Lung (tissue), 12 donors: ENCODE measurements around the gene SHISAL2A. TPM values are rescaled to one million over a fixed set of nuclear protein-coding genes. Genes with fewer than 3 reads are reported as not detected.
"Not testable (repeated sequence)": the region's sequence is repeated elsewhere in the genome, so short reads cannot be mapped to it uniquely, and the experiment has no call there.

Experiments used
- ATAC-seq: fragments of 200-7000 bp; cut with Tn5 transposase; one replicate; pipeline ENCODE4 v1.9.1; 2020; ENCODE audit warnings: moderate number of reproducible peaks; ENCODE audit not compliant: insufficient read depth, low FRiP score
- DNase-seq, 3 donors: peaks; one replicate each; pipeline ENCODE4 v3.0.0-alpha.2; 2013 to 2017
- H3K27ac ChIP-seq, 2 donors: one replicate each; pipeline ENCODE4 v1.5.1; 2013; ENCODE audit warnings: mild to moderate bottlenecking in 2 of 2, moderate library complexity in 2 of 2, control low read depth in 1 of 2, inconsistent platforms in 1 of 2, low read depth in 1 of 2, low read length in 1 of 2
- H3K27me3 ChIP-seq, 3 donors: one replicate each; pipeline ENCODE4 v1.5.1; 2013; ENCODE audit warnings: low read length in 2 of 3; ENCODE audit not compliant: control insufficient read depth in 3 of 3, insufficient read depth in 3 of 3
- H3K36me3 ChIP-seq, 4 donors: one replicate each; pipeline ENCODE4 v1.5.1; 2013; ENCODE audit warnings: low read length in 4 of 4, mild to moderate bottlenecking in 1 of 4, moderate library complexity in 1 of 4; ENCODE audit not compliant: control insufficient read depth in 4 of 4, insufficient read depth in 4 of 4
- H3K4me1 ChIP-seq, 5 donors: one replicate each; pipeline ENCODE4 v1.5.1; 2013; ENCODE audit warnings: low read length in 5 of 5, mild to moderate bottlenecking in 2 of 5, moderate library complexity in 1 of 5; ENCODE audit not compliant: control insufficient read depth in 5 of 5, insufficient read depth in 5 of 5
- H3K4me3 ChIP-seq: one replicate; pipeline ENCODE4 v1.5.1; 2013; ENCODE audit warnings: mild to moderate bottlenecking, control low read depth, moderate library complexity
- H3K9ac ChIP-seq, 2 donors: one replicate each; pipeline ENCODE4 v1.5.1; 2013; ENCODE audit warnings: low read length in 2 of 2, control low read depth in 1 of 2; ENCODE audit not compliant: insufficient read depth in 1 of 2
- H3K9me3 ChIP-seq, 4 donors: one replicate each; pipeline ENCODE4 v1.5.1; 2013; ENCODE audit warnings: low read length in 3 of 4, mild to moderate bottlenecking in 1 of 4, moderate library complexity in 1 of 4; ENCODE audit not compliant: control insufficient read depth in 4 of 4, insufficient read depth in 3 of 4
- CTCF ChIP-seq: IDR thresholded peaks from 2 replicates; pipeline ENCODE4 v1.5.1; 2012; ENCODE audit warnings: mild to moderate bottlenecking; ENCODE audit errors: control extremely low read depth, extremely low read depth
- WGBS, 2 donors: extraction: QIAGEN DNeasy Blood & Tissue Kit; methylation state at CpG; one replicate each; pipeline ENCODE4 v1.1.7; 2013; 5-methylcytosine and 5-hydroxymethylcytosine counted together
- polyA plus RNA-seq, 2 donors: library from polyadenylated mRNA; stranded (reverse); fragments of 200-250 nt; gene quantifications; one replicate each; pipeline ENCODE4 v1.2.1, GENCODE V29; 2013
- total RNA-seq, 2 donors: library from RNA; depleted of rRNA in 1 of 2; stranded (reverse); fragments of >200 nt in 1 of 2; gene quantifications; one replicate each; pipeline ENCODE4 v1.2.1, GENCODE V29; 2014 to 2021
- donor health status: control.
- donor health status: control.
- donor health status: Bipolar disorder and iron deficiency.
- donor health status: healthy.
- donor health status: DM: yes; HTN: yes; CAD: no.

Gene SHISAL2A
- total and polyA plus RNA-seq, 4 donors: 0.79 to 2.6 (median 2.0) TPM

GRCh38 chr1:52683367-52683940, 50.5 kb downstream of the SHISAL2A start:
- H3K36me3 ChIP-seq: peaks cover 5 to 23% (median 9%) of the 10 kb centered on the region in 4 donors
- no peak for ATAC-seq
- no peak for TF ChIP-seq CTCF
- H3K9me3 ChIP-seq: no peaks in the 10 kb centered on the region
- H3K4me3 ChIP-seq: no peak overlapping the region
- no peaks in the 10 kb centered on the region for H3K27me3 ChIP-seq
- no peak for DNase-seq
- no peak overlapping the region for H3K9ac ChIP-seq
- 92 to 93% methylated on average over 4 of the region's 4 CpGs for WGBS, 2 donors
- H3K27ac ChIP-seq: no peak overlapping the region
- H3K4me1 ChIP-seq: no peaks in the 10 kb centered on the region

DNA sequence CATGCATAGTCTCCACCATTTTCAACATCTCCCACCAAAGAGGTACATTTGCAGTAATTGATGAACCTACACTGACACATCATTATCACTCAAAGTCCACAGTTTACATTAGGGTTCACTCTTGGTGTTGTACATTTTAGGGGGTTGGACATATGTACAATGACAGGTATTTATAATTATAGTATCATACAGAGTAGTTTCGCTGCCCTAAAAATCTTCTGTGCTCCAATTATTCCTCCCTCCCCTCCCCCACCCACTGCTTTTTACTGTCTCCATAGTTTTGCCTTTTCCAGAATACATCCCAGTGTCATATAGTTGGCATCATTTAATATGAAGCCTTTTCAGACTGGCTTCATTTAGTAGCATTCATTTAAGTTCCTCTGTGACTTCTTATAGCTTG, 51.6 kb downstream of the SHISAL2A start:
- DNase-seq (no peak), ATAC-seq (no peak)
- H3K4me3 ChIP-seq: no peak overlapping the region
- peaks cover 5 to 25% (median 10%) of the 10 kb centered on the region in 4 donors for H3K36me3 ChIP-seq
- H3K27ac ChIP-seq: no peak overlapping the region
- WGBS, 2 donors: 91 to 96% methylated on average over 1 of the region's 1 CpG
- H3K4me1 ChIP-seq: no peaks in the 10 kb centered on the region
- H3K9ac ChIP-seq: no peak overlapping the region
- H3K27me3 ChIP-seq: no peaks in the 10 kb centered on the region
- no peak for TF ChIP-seq CTCF
- H3K9me3 ChIP-seq: no peaks in the 10 kb centered on the region

DNA sequence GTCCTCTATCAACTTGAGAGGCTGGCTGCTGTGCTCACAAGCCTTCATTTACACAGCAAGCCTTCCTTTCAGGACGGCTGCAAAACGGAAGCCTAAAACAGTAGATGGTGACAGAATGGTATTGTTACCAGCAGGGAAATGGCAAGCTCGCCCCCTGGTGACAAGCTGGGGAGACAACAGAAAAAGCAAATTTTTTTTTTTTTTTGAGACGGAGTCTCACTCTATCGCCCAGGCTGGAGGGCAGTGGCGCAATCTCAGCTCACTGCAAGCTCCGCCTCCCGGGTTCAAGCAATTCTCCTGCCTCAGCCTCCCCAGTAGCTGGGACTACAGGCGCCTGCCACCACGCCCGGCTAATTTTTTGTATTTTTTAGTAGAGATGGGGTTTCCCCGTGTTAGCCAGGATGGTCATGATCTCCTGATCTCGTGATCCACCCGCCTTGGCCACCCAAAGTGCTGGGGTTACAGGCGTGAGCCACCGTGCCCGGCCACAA, 53.3 kb downstream of the SHISAL2A start:
- H3K9me3 ChIP-seq, H3K9ac ChIP-seq, H3K27me3 ChIP-seq, H3K27ac ChIP-seq, H3K4me1 ChIP-seq, H3K4me3 ChIP-seq: not testable (repeated sequence)
- 51 to 58% methylated on average over 17 of the region's 17 CpGs for WGBS, 2 donors
- H3K36me3 ChIP-seq: peaks cover 5 to 36% (median 11%) of the 10 kb centered on the region in 4 donors
- ATAC-seq (peak; percentile 62), DNase-seq (peak; percentile 75 to 81 (median 79))
- TF ChIP-seq CTCF: peak; percentile 88

- H3K9me3 ChIP-seq: no peaks in the 10 kb centered on the region
- no peak overlapping the region for H3K9ac ChIP-seq
- H3K4me3 ChIP-seq: no peak overlapping the region
- 95 to 97% methylated on average over 5 of the region's 5 CpGs for WGBS, 2 donors
- H3K27me3 ChIP-seq: no peaks in the 10 kb centered on the region
- peaks cover 6 to 36% (median 12%) of the 10 kb centered on the region in 4 donors for H3K36me3 ChIP-seq
- no peak for ATAC-seq
- no peaks in the 10 kb centered on the region for H3K4me1 ChIP-seq
- DNase-seq: no peak
- TF ChIP-seq CTCF: no peak
- no peak overlapping the region for H3K27ac ChIP-seq
Measured at GRCh38 chr1:52686830-52687229, 53.9 kb downstream of the SHISAL2A start.
